Esophagus muscularis mucosa (tissue), 3 donors: Measurements from ENCODE around the gene ST3GAL2.

Experiments
- CTCF ChIP-seq, 3 experiments: fragments of 200-600 bp in 2 of 3; fragments of 450-650 bp in 1 of 3; sonication (generic) in 2 of 3; IDR thresholded peaks; one replicate each; pipeline ENCODE4 v1.5.1; 2017 to 2019; ENCODE audit warnings: antibody characterized with exemption in 3 of 3, mild to moderate bottlenecking in 2 of 3, moderate library complexity in 1 of 3
- EP300 ChIP-seq: sonication (generic); formaldehyde crosslinking; IDR thresholded peaks from one replicate; pipeline ENCODE4 v1.6.1; 2017; ENCODE audit warnings: antibody characterized with exemption

GRCh38 chr16:70395345-70395901 is 43.5 kb downstream of the ST3GAL2 start:
- TF ChIP-seq EP300 (no peak), CTCF (IDR thresholded peaks at IDR 0.05) (peak; percentile 47 to 73 (median 51))
